ENCODE data around the gene MSL3B.

The MSL3B gene

GRCh38 chr2:233832414-233832813 is 35.8 kb downstream of the MSL3B start:
- no peak for ATAC-seq

- no peak for ATAC-seq
Observed at GRCh38 chr2:233831861-233832260, 36.3 kb downstream of the MSL3B start.

GRCh38 chr2:233831011-233831721 is 37.0 kb downstream of the MSL3B start:
- no peak for ATAC-seq

- ATAC-seq, result no peak
Observed at GRCh38 chr2:233830111-233830802, 37.9 kb downstream of the MSL3B start.

GRCh38 chr2:233829193-233830110 is 38.7 kb downstream of the MSL3B start:
- peak; percentile 18 for ATAC-seq

- peak; percentile 38 for ATAC-seq
Observed at GRCh38 chr2:233828546-233829192, 39.5 kb downstream of the MSL3B start.

- no peak for ATAC-seq
Observed at GRCh38 chr2:233824373-233824772, 43.8 kb downstream of the MSL3B start.

GRCh38 chr2:233823731-233824121 is 44.5 kb downstream of the MSL3B start:
- no peak for ATAC-seq

- ATAC-seq, result peak; percentile 41
Observed at GRCh38 chr2:233822781-233823730, 45.1 kb downstream of the MSL3B start.

GRCh38 chr2:233822101-233822771 is 46.0 kb downstream of the MSL3B start:
- ATAC-seq, result no peak

- ATAC-seq, result no peak
Observed at GRCh38 chr2:233821709-233822100, 46.5 kb downstream of the MSL3B start.

- ATAC-seq, result no peak
Observed at GRCh38 chr2:233821196-233821595, 47.0 kb downstream of the MSL3B start.

- ATAC-seq, result no peak
Observed at GRCh38 chr2:233820774-233821105, 47.4 kb downstream of the MSL3B start.

- no peak for ATAC-seq
Observed at GRCh38 chr2:233819884-233820773, 48.1 kb downstream of the MSL3B start.

- no peak for ATAC-seq
Observed at GRCh38 chr2:233818639-233819621, 49.3 kb downstream of the MSL3B start.

GRCh38 chr2:233817995-233818638 is 50.1 kb downstream of the MSL3B start:
- no peak for ATAC-seq

GRCh38 chr2:233817361-233817911 is 50.8 kb downstream of the MSL3B start:
- ATAC-seq, result no peak

GRCh38 chr2:233816771-233817170 is 51.4 kb downstream of the MSL3B start:
- ATAC-seq, result no peak

Data from esophagus mucosa (tissue), 1 donor.